Neural progenitor cell (in vitro differentiated cells): ENCODE measurements around the gene POLE3.

Source experiments
- EZH2phosphoT487 ChIP-seq: fragments of 200-600 bp; sonication (generic); IDR thresholded peaks from 2 replicates; pipeline ENCODE4 v1.6.1; 2017; ENCODE audit warnings: antibody characterized with exemption
- TF ChIP-seq, protein P1 (sequence below): fragments of 200-600 bp; sonication (generic); IDR thresholded peaks from 2 replicates; pipeline ENCODE4 v1.5.1; 2017; ENCODE audit warnings: antibody characterized with exemption, mild to moderate bottlenecking

DNA sequence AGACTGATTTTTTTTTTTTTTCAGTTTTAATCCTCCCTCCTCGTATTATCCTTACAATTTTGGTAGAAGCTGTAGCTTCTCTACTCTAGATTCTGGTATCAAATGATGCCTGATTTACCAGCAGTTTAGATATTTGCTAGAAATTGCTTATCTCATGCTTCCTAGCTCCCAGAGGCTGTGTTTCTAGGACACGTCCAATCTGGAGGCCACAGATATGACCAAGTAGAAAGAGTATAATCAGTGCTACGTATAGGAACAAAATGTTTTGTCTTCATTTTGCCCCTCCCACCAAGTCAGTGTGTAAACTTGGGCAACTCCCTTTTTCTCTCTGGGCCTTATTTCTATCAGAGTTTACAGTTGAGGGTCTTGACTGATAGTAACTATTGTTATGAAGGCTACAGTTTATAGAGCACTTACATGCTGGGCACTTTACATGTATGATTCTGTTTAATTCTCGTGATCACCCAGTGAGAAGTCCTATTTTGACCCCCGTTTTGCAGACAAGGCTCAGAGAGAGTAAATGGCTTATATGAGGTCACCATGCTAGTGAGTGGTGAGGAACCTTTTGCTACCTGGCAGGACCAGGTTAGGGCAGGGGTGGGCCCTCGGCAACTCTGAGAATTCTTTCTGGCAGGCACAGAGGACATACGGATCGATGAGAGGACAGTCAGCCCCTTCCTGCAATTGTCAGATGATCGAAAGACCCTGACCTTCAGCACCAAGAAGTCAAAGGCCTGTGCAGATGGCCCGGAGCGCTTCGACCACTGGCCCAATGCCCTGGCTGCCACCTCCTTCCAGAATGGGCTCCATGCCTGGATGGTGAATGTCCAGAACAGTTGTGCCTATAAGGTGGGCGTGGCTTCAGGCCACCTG lies 41.3 kb downstream of the POLE3 start:
- TF ChIP-seq, protein P1, sequence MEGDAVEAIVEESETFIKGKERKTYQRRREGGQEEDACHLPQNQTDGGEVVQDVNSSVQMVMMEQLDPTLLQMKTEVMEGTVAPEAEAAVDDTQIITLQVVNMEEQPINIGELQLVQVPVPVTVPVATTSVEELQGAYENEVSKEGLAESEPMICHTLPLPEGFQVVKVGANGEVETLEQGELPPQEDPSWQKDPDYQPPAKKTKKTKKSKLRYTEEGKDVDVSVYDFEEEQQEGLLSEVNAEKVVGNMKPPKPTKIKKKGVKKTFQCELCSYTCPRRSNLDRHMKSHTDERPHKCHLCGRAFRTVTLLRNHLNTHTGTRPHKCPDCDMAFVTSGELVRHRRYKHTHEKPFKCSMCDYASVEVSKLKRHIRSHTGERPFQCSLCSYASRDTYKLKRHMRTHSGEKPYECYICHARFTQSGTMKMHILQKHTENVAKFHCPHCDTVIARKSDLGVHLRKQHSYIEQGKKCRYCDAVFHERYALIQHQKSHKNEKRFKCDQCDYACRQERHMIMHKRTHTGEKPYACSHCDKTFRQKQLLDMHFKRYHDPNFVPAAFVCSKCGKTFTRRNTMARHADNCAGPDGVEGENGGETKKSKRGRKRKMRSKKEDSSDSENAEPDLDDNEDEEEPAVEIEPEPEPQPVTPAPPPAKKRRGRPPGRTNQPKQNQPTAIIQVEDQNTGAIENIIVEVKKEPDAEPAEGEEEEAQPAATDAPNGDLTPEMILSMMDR = no peak
- TF ChIP-seq EZH2phosphoT487 = no peak
